ENCODE measurements around the gene CREB5.

CREB5 gene

DNA sequence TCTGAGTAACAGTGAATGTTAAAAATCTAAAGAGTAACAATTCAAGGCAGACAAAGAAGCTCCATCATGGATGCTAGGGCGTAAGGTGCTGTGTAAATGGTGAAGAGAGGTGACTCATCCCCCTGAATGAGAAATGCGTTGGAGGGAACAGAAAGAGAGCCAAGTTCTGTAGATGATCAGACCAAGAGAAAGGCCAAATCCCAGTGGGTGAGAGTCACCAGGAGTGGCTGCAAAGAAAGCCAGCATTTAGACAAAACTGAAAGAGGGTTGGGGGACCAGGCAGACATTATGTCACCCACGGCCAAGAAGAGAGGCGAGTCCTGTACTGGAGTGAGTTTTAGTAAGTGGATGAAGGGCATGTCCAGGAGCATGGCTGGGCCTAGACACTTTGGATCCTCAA is 392.7 kb downstream of the CREB5 start:
- TF ChIP-seq GATA3 (IDR thresholded peaks at IDR 0.05; ENCODE audit: low read depth, low read length) (no peak), GATA2 (IDR thresholded peaks at IDR 0.05; ENCODE audit: low read depth, low read length) (no peak)

DNA sequence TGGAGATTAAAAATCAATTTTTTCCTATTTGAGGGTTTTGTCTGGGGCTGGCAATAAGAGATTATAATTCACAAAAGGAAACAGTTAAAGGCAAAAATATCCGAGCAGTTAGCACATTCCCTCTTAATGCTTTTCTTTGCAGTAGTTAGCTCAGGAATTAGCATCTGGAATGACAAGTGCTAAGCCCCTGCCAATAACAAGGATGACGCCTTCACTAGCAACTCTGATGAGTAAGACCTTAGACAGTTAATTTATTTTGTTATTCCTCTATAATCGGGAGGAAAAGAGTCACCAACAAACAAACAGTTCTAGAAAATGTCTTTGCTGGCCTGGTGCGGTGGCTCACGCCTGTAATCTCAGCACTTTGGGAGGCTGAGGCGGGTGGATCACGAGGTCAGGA is 394.5 kb downstream of the CREB5 start:
- no peak for TF ChIP-seq GATA3 (IDR thresholded peaks at IDR 0.05; ENCODE audit: low read depth, low read length)
- no peak for TF ChIP-seq GATA2 (IDR thresholded peaks at IDR 0.05; ENCODE audit: low read depth, low read length)

DNA sequence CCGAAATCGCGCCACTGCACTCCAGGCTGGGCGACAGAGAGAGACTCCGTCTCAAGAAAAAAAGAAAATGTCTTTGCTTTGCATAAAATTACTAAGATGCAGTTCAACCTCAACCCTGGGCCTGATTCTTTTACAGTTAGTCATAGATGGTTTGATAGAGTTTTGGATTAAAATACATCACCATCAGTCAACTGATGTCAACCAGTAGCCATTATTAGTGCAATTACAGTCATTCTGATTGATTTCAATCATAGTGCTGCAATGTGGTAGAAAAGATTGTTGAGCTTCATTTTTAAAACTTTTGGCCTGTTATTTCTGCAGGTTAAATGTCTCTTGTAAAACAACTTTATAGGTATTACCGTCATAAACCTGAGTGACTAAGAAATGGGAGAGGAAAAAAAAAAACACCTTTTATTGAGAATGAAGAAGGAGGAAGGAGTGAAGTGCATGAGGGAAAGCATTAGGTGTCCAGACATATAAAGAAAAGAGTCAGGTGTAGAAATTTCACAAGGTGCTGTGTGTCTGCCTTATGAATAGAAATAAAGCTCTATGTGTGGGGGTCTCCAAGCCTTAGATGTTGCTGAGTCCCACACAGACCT is 395.2 kb downstream of the CREB5 start:
- TF ChIP-seq GATA2 (IDR thresholded peaks at IDR 0.05; ENCODE audit: low read depth, low read length) (no peak), GATA3 (IDR thresholded peaks at IDR 0.05; ENCODE audit: low read depth, low read length) (no peak)

DNA sequence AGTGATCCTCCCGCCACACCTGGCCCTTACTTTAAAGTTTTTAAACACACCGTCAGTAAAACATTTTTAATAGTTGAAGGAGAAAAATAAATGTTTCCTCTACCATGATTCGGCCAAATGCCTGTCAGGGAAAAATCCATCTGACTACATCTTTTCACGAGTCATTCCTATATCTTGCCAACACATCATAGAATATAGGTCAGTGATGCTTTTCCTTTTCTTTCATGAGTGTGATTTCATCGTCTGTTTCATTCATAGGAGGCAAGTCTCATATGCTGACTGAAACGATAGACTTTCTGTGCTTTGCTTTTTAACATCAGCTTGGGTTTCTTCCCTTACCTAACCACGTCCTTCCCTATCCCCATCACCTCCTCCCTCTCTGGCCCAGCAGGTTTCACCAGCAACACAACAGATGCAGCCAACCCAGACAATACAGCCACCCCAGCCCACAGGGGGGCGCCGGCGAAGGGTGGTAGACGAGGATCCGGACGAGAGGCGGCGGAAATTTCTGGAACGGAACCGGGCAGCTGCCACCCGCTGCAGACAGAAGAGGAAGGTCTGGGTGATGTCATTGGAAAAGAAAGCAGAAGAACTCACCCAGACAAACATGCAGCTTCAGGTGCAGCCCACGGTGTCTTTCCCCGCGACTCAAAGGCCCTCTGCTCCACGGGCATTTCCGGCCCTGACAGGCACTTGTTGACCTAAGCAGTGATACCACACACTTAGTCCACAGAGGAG is 396.6 kb downstream of the CREB5 start:
- no peak for TF ChIP-seq GATA2 (IDR thresholded peaks at IDR 0.05; ENCODE audit: low read depth, low read length)
- TF ChIP-seq GATA3 (IDR thresholded peaks at IDR 0.05; ENCODE audit: low read depth, low read length) = no peak

DNA sequence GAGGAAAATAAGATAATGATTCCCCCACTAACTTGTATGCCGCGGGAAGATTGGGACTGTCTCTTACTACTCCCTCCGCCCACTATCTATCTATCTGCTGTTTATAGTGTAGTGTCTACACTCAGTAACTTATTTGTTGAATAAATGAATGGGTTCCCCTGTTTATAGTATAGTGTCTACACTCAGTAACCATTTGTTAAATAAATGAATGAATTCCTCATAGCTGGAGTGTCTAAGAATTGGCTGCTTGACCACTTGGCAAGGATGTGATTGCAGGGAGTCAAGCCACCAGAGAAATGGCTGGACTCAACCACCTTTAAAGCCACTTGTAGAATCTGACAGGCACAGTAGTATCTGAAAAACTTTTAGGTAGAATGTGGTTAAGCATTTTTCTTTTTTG is 398.7 kb downstream of the CREB5 start:
- TF ChIP-seq GATA2 (IDR thresholded peaks at IDR 0.05; ENCODE audit: low read depth, low read length) (no peak), GATA3 (IDR thresholded peaks at IDR 0.05; ENCODE audit: low read depth, low read length) (no peak)

DNA sequence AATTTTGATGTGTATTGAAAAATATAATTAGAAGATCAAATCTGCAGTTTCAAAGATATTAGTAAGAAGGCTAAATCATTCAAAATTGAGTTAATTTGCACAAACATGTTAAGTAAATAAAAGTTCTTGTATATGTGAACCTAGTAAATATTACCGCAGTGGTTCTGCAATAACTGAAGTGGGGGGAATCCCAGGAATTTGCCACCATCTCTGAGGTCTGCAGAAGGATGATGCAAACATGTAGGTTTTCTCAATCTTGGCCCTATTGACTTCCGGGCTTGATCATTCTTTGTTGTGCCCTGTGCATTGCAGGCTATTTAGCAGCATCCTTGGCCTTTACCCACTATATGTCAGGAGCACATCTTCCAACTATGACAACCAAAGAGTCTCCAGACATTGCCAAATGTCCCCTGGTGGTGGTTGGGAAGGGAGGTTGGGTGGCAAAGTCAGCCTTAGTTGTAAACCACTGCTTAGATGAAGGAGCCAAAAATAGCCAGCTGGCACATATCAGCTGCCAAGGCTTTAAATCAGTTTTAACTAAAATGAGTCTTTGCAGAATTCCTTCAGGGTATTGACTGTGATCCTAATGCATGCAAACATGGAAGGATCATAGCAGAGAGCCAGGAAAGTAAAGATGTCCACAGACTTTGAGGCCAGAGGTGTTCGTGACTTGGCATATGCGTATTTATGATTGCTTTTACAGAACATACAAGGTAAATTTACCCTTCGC is 399.5 kb downstream of the CREB5 start:
- TF ChIP-seq GATA3 (IDR thresholded peaks at IDR 0.05; ENCODE audit: low read depth, low read length) (no peak), GATA2 (IDR thresholded peaks at IDR 0.05; ENCODE audit: low read depth, low read length) (no peak)

DNA sequence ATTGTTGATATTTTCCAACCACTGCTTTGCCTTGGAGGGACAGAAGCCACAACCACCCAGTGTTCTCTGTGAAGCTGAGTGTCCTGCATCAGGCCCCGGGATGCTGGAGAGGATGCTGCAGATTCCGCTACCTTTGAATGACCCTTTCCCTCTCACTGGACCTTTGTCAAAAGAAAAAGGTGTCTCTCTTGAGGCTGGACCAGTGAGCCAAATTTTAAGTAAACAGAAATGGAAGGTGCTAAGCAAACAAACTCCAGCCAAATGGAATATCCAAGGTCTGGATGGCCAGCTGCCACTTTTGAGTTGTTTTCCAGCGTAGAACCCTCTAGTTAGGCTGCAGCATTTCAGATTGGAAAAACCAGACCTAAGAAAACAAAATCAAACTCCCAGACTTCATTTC is 400.3 kb downstream of the CREB5 start:
- TF ChIP-seq GATA2 (IDR thresholded peaks at IDR 0.05; ENCODE audit: low read depth, low read length) = no peak
- no peak for TF ChIP-seq GATA3 (IDR thresholded peaks at IDR 0.05; ENCODE audit: low read depth, low read length)

DNA sequence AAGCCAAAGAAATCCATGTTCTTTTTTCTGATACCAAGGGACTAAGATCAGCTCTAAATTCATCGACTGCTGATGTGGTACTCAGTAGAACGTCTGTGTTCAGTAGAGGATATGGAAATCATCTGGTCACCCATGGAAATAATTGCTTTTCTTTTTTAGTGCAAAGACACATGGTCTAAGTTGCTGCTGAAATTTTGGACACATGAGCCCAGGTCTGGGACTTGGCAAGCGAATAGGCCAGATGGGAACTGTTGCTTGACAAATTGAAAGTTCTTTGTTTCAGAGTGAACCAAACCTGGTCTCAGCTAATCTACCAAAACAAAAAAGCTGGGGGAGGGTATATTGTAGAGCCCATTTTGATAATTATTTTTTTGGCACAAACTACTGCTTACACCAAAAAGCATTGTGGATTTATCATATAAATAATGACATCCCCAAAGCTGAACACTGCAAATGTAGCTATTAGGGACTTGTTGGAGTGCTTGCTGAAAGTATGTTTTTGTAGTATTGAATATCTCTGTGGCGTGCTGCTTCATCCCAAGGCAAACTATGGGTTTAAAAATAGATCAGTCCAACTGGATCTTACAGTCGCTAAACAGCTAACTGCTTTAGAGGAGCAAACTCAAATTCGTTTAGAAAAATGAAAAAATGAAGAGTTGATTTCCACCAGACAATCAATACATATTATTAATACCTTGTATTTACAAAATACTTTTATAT is 401.1 kb downstream of the CREB5 start:
- TF ChIP-seq GATA2 (IDR thresholded peaks at IDR 0.05; ENCODE audit: low read depth, low read length) (no peak), GATA3 (IDR thresholded peaks at IDR 0.05; ENCODE audit: low read depth, low read length) (no peak)

DNA sequence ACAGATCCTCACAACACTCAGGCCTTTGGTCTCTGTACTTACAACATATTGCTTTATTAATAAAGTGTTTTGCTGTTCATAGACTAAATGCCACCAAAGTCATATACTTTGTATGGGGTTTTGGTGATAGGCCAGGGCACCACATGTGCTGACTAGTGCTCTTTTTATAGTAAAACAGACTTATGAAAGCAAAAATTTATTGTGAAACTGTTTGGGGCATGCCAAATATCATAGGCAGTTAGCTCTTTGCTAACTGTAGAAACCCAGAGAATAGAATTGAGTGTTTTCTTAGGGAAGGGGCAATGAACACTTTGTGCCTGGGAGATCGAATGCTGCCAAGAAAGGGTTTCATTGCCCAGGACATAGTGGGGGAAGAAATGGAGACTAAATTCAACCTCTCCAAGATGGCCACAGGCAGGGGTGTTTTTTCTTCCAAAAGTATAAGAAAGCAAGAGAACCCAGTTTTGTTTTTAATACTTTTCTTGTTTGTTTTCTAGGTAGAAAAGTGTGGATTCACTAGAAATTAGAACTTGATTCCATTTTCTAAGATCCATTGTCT is 403.1 kb downstream of the CREB5 start:
- no peak for TF ChIP-seq GATA2 (IDR thresholded peaks at IDR 0.05; ENCODE audit: low read depth, low read length)
- TF ChIP-seq GATA3 (IDR thresholded peaks at IDR 0.05; ENCODE audit: low read depth, low read length) = no peak

DNA sequence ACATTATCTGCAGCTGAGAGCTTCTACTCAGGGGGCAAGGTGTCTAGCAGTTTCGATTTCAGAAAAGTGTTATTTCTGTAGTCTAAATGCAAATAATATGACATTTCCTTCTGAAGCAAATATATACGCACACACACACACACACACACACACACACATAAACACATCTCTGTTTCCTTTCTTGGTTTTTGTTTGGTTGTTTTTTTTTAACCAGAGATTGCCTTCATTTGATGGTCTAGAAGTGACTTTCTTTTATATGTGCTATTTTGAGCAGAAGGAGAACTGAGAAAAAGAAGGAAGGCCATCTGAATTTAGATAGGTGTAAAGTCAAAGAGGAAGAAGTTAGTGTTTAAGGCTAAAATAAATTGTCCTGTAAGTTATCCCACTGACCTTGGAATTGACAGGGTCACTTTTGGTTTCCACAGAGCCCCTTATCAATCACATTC is 403.6 kb downstream of the CREB5 start:
- TF ChIP-seq GATA3 (IDR thresholded peaks at IDR 0.05; ENCODE audit: low read depth, low read length) = no peak
- no peak for TF ChIP-seq GATA2 (IDR thresholded peaks at IDR 0.05; ENCODE audit: low read depth, low read length)

DNA sequence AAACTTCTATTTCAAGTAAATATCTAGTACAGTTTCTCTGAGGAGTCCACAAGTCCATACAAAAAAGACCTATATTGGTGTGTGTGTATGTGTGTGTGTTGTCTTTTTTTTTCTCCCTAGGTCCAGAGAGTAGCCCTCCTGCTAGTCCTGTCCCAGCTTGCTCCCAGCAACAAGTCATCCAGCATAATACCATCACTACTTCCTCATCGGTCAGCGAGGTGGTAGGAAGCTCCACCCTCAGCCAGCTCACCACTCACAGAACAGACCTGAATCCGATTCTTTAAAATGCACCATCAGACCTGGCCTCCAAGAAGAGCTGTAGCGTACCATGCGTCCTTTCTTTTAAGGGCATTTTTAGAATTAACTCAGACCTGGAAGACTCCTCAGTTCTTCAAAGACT is 406.7 kb downstream of the CREB5 start:
- no peak for TF ChIP-seq GATA3 (IDR thresholded peaks at IDR 0.05; ENCODE audit: low read depth, low read length)
- TF ChIP-seq GATA2 (IDR thresholded peaks at IDR 0.05; ENCODE audit: low read depth, low read length) = no peak

DNA sequence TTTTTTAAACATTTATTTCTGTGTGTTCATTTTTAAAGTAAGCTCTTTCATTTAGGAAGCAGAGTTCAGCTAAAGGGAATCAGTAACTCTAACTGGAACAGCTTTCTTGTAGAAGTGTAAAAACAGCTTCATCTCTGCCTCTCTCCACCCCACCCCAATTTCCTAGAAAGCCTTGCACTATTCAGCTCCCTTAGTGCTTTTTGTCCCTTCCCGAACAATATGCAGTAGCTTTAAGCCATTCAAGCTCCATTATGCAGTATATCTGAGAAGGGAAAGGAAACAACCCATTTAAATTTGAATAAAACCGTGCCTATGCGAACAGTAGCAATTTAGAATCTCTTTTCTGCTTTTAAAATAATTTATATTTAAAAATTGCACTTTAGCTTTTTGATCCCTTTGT is 411.3 kb downstream of the CREB5 start:
- no peak for TF ChIP-seq GATA3 (IDR thresholded peaks at IDR 0.05; ENCODE audit: low read depth, low read length)
- TF ChIP-seq GATA2 (IDR thresholded peaks at IDR 0.05; ENCODE audit: low read depth, low read length) = no peak

DNA sequence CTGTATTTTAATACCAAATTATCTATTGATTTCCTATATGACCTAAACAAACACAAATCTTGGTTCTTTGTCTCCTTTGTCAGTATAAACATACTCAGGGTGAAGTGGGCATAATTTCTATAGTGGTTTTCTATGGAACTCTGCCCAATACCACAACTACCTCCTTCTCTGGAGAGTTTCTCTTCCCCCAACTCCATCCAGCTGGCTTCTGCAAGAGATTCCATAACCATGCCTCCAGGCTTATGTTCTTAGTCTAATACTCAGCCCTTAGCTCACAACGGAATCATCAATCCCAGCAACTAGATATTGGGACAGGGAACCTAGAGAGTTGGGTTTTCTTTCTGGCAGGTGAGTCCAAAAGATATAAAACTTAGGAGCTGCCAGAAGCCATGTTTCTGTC is 418.5 kb downstream of the CREB5 start:
- no peak for TF ChIP-seq GATA2 (IDR thresholded peaks at IDR 0.05; ENCODE audit: low read depth, low read length)
- TF ChIP-seq GATA3 (IDR thresholded peaks at IDR 0.05; ENCODE audit: low read depth, low read length) = no peak

DNA sequence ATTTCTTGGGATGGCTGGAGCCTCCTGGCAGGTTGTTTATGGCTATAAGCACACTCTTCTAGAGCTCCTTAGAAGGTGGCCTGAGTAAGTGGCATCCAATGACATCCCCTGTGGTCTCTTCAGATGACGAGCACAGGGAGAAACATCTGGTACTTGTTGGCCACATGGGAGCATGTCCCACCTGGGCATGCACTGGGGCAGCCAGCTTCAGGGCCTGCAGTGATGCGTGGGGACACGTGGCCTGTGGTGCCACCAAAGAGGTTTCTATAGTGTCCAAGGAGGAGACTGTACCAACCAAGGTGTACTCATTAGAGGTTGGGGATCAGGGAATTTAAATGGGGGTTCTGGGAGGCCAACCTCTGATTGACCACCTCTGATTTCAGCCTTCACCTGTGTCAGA is 420.4 kb downstream of the CREB5 start:
- TF ChIP-seq GATA3 (IDR thresholded peaks at IDR 0.05; ENCODE audit: low read depth, low read length) = no peak
- TF ChIP-seq GATA2 (IDR thresholded peaks at IDR 0.05; ENCODE audit: low read depth, low read length) = no peak

Data from SH-SY5Y (cell line).